Type B pancreatic cell (in vitro differentiated cells): Measurements from ENCODE around the gene GCNA. TPM values are rescaled to one million over a fixed set of nuclear protein-coding genes. Genes with fewer than 3 reads are reported as not detected.

ENCODE experiments used
- DNase-seq: peaks from one replicate; pipeline ENCODE4 v3.0.0; 2021; ENCODE audit warnings: mixed read lengths; ENCODE audit not compliant: unreplicated experiment; ENCODE audit errors: extremely low spot score
- H3K27ac Mint-ChIP-seq: 2 replicates; pipeline ENCODE4 v1.8.0; 2021; ENCODE audit warnings: mild to moderate bottlenecking, mixed read lengths
- H3K27me3 Mint-ChIP-seq: 2 replicates; pipeline ENCODE4 v1.8.0; 2021; ENCODE audit warnings: mixed read lengths
- H3K36me3 Mint-ChIP-seq: 2 replicates; pipeline ENCODE4 v1.8.0; 2021; ENCODE audit warnings: mixed read lengths
- H3K4me1 Mint-ChIP-seq: one replicate; pipeline ENCODE4 v1.8.0; 2021; ENCODE audit warnings: mixed read lengths; ENCODE audit not compliant: unreplicated experiment
- H3K4me3 Mint-ChIP-seq: 2 replicates; pipeline ENCODE4 v1.8.0; 2021; ENCODE audit warnings: mild to moderate bottlenecking, mixed read lengths
- H3K9me3 Mint-ChIP-seq: 2 replicates; pipeline ENCODE4 v1.8.0; 2021; ENCODE audit warnings: mixed read lengths
- total RNA-seq: library from RNA; stranded (reverse); gene quantifications from 2 replicates; pipeline ENCODE4 v1.2.1, GENCODE V29; 2021; ENCODE audit warnings: low replicate concordance
- TF ChIP-seq, protein P1 (sequence below): fragments of 200-600 bp; sonication (generic); conservative IDR thresholded peaks from 2 replicates; pipeline ENCODE4 v1.5.0; 2021; ENCODE audit warnings: antibody characterized with exemption, mild to moderate bottlenecking

GCNA gene
- total RNA-seq, 1 donor from 2014 or later: 2.1 TPM

DNA sequence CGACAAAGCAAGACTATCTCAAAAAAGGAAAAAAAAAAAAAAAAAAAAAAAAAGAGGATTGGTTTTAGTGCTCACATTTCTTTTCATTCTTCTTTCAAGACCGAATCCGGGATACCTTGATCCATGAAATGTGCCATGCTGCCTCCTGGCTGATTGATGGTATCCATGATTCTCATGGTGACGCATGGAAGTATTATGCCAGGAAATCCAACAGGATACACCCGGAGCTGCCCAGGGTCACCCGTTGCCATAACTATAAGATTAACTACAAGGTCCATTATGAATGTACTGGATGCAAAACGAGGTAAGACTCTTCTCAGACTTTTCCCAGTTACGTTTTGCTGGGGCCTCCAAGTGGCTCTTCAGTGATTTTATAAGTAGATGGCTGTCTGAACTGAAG lies 34.0 kb downstream of the GCNA start:
- Mint-ChIP-seq H3K4me3 (no peak overlapping the region), H3K36me3 (peaks cover 7% of the 10 kb centered on the region), H3K27ac (no peak overlapping the region), H3K9me3 (no peaks in the 10 kb centered on the region), H3K27me3 (no peaks in the 10 kb centered on the region), H3K4me1 (no peaks in the 10 kb centered on the region)
- TF ChIP-seq, protein P1, sequence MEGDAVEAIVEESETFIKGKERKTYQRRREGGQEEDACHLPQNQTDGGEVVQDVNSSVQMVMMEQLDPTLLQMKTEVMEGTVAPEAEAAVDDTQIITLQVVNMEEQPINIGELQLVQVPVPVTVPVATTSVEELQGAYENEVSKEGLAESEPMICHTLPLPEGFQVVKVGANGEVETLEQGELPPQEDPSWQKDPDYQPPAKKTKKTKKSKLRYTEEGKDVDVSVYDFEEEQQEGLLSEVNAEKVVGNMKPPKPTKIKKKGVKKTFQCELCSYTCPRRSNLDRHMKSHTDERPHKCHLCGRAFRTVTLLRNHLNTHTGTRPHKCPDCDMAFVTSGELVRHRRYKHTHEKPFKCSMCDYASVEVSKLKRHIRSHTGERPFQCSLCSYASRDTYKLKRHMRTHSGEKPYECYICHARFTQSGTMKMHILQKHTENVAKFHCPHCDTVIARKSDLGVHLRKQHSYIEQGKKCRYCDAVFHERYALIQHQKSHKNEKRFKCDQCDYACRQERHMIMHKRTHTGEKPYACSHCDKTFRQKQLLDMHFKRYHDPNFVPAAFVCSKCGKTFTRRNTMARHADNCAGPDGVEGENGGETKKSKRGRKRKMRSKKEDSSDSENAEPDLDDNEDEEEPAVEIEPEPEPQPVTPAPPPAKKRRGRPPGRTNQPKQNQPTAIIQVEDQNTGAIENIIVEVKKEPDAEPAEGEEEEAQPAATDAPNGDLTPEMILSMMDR: no peak
- no peak for DNase-seq

DNA sequence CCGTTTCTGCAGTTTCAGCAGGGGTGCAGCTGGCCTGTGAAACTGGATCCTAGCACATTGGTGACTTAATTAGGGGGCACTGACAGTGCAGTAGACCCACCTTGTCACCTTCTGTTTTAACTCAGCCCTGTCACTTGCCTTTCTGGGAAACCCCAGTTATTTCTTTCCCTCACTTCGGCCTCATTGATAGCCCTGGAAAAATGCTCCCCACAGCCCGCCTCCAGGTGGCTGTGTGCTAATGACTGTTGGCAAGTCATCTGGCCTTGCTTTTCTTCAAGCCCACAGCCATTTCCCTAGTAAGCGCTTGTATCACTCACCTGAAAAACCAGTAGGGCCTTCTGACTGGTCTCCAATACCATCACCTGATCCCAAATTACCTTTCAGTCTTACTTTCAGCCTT lies 36.8 kb downstream of the GCNA start:
- Mint-ChIP-seq H3K9me3 (no peaks in the 10 kb centered on the region), H3K27me3 (no peaks in the 10 kb centered on the region), H3K36me3 (no peaks in the 10 kb centered on the region), H3K4me1 (no peaks in the 10 kb centered on the region), H3K27ac (no peak overlapping the region), H3K4me3 (no peak overlapping the region)
- TF ChIP-seq, protein P1: no peak
- no peak for DNase-seq

DNA sequence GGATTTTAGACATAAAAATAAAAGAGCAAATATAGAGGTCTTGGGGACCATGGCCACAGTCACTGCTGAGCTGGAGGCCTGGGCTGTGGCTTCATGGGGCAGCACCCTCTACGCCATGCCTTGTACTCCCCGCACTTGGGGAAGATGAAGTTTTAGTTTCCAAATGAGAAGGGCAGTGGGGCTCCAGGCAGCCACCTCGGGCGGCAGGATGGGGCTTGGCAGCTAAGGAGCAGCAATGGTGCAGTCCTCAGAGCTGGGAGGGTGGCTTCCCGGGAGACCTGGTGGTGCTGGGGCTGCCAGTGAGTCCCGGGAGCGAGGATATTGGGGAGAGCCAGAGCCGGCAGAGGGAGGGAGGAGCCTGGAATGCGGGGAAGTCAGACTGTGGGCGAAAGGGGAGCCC lies 37.7 kb downstream of the GCNA start:
- TF ChIP-seq, protein P1: no peak
- no peak overlapping the region for H3K27ac Mint-ChIP-seq
- H3K27me3 Mint-ChIP-seq: no peaks in the 10 kb centered on the region
- no peaks in the 10 kb centered on the region for H3K36me3 Mint-ChIP-seq
- no peaks in the 10 kb centered on the region for H3K9me3 Mint-ChIP-seq
- H3K4me1 Mint-ChIP-seq: no peaks in the 10 kb centered on the region
- H3K4me3 Mint-ChIP-seq: no peak overlapping the region
- DNase-seq: no peak

DNA sequence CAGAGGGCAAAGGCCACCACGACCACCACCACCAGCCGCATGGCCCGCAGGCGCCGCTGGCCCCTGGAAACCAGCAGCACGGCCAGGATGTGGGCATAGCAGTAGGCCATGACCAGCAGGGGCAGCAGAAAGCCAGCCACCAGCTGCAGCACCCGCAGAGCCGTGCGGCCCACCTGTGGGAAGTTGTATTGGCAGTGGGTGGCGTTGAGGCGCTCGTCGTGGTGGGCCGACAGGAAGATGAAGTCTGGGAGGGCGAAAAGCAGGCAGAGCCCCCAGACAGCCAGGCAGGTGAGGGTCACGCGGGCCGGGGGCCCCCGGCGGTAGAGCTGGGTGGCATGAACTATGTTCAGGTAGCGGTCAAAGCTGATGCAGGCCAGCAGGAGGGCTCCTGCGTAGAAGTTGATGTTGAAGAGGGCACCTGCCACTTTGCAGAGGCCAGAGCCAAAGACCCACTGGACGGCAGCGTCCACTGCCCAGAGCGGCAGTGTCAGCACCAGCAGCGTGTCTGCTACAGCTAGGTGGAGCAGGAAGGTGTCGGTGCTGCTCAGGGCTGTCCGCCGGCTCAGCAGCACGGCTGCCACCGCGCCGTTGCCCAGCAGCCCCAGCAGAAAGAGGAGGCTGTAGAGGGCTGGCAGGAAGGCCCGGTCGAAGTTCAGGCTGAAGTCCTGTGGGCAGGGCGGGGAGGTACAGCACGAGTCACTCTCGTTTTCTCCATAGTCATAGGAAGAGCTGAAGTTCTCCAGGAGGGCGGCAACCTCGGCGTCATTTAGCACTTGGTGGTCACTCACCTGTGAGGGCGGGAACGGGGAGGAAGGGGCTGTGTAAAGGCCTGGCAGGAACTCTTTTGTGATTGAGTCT lies 38.7 kb downstream of the GCNA start:
- H3K4me1 Mint-ChIP-seq: no peaks in the 10 kb centered on the region
- no peaks in the 10 kb centered on the region for H3K9me3 Mint-ChIP-seq
- H3K27ac Mint-ChIP-seq: no peak overlapping the region
- DNase-seq: no peak
- no peaks in the 10 kb centered on the region for H3K36me3 Mint-ChIP-seq
- TF ChIP-seq, protein P1: no peak
- no peak overlapping the region for H3K4me3 Mint-ChIP-seq
- H3K27me3 Mint-ChIP-seq: no peaks in the 10 kb centered on the region

DNA sequence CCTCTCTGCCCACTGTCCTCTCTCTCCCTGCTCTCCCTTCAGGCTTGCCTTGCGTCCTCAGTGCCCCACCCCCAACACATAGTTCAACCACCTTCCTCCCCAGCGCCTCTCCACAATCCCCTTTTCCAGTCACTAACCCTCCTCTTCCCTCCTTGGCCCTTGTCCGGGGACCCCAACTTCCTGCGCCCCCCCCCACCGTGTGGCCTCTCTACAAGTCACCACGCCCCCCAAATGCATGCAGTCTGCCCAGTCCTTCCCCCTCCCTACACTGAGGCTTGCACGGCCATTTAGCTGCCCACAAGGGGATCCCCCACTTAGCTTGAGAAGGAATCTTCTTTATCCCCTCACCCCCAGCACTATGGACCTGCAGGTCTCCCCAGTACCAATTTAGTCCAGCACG lies 39.5 kb downstream of the GCNA start:
- Mint-ChIP-seq H3K4me1 (peaks cover 2% of the 10 kb centered on the region), H3K27me3 (no peaks in the 10 kb centered on the region), H3K36me3 (no peaks in the 10 kb centered on the region), H3K4me3 (no peak overlapping the region), H3K27ac (no peak overlapping the region), H3K9me3 (no peaks in the 10 kb centered on the region)
- DNase-seq: no peak
- TF ChIP-seq, protein P1: no peak
